Non-pigmented ciliary epithelial cell (primary cell): ENCODE measurements around the gene RAX2.

ENCODE experiments used
- DNase-seq: peaks from one replicate; pipeline ENCODE4 v3.0.0-alpha.2; 2010; ENCODE audit warnings: low read depth

The RAX2 gene

GRCh38 chr19:3725640-3726310 is 46.3 kb downstream of the RAX2 start:
- no peak for DNase-seq

- no peak for DNase-seq
Observed at GRCh38 chr19:3725121-3725520, 46.9 kb downstream of the RAX2 start.

- no peak for DNase-seq
Observed at GRCh38 chr19:3723883-3724282, 48.1 kb downstream of the RAX2 start.

- DNase-seq, result no peak
Observed at GRCh38 chr19:3723110-3723488, 48.9 kb downstream of the RAX2 start.

- DNase-seq, result no peak
Observed at GRCh38 chr19:3722443-3723109, 49.5 kb downstream of the RAX2 start.

GRCh38 chr19:3721887-3722442 is 50.1 kb downstream of the RAX2 start:
- DNase-seq, result no peak

GRCh38 chr19:3721131-3721886 is 50.7 kb downstream of the RAX2 start:
- DNase-seq, result peak; percentile 36

- no peak for DNase-seq
Observed at GRCh38 chr19:3720349-3720917, 51.6 kb downstream of the RAX2 start.

- no peak for DNase-seq
Observed at GRCh38 chr19:3719868-3720267, 52.2 kb downstream of the RAX2 start.
